ENCODE results near the gene OAT.
"Not testable (repeated sequence)": the region's sequence is repeated elsewhere in the genome, so short reads cannot be mapped to it uniquely, and the experiment has no call there.

Gene OAT

GRCh38 chr10:124449170-124450011 lies 30.7 kb upstream of the OAT start:
- Histone ChIP-seq H3K9me3 (no peaks in the 10 kb centered on the region), H3K4me3 (ENCODE audit: low read depth, low read length) (no peak overlapping the region; the same call in 1 of the 2 replicates), H3K36me3 (no peaks in the 10 kb centered on the region), H3K27me3 (peaks cover 96% of the 10 kb centered on the region), H3K4me1 (no peaks in the 10 kb centered on the region)
- DNase-seq, result no peak
- no peak for TF ChIP-seq CTCF (IDR thresholded peaks at IDR 0.05; ENCODE audit: low read depth, low read length)

GRCh38 chr10:124448696-124449169 lies 30.0 kb upstream of the OAT start:
- Histone ChIP-seq H3K27me3 (peaks cover 93% of the 10 kb centered on the region), H3K9me3 (no peaks in the 10 kb centered on the region), H3K4me1 (no peaks in the 10 kb centered on the region), H3K36me3 (no peaks in the 10 kb centered on the region), H3K4me3 (ENCODE audit: low read depth, low read length) (no peak overlapping the region; the same call in 1 of the 2 replicates)
- DNase-seq, result no peak
- no peak for TF ChIP-seq CTCF (IDR thresholded peaks at IDR 0.05; ENCODE audit: low read depth, low read length)

GRCh38 chr10:124447751-124448466 lies 29.2 kb upstream of the OAT start:
- Histone ChIP-seq H3K4me3 (ENCODE audit: low read depth, low read length) (no peak overlapping the region), H3K4me1 (no peaks in the 10 kb centered on the region), H3K9me3 (no peaks in the 10 kb centered on the region), H3K36me3 (no peaks in the 10 kb centered on the region), H3K27me3 (peaks cover 95% of the 10 kb centered on the region)
- DNase-seq, result no peak
- TF ChIP-seq CTCF (IDR thresholded peaks at IDR 0.05; ENCODE audit: low read depth, low read length), result no peak

- TF ChIP-seq CTCF (IDR thresholded peaks at IDR 0.05; ENCODE audit: low read depth, low read length), result no peak
- DNase-seq, result no peak
- Histone ChIP-seq H3K4me1 (no peaks in the 10 kb centered on the region), H3K36me3 (no peaks in the 10 kb centered on the region), H3K9me3 (no peaks in the 10 kb centered on the region), H3K4me3 (ENCODE audit: low read depth, low read length) (no peak overlapping the region), H3K27me3 (peaks cover 87% of the 10 kb centered on the region)
These were observed 28.4 kb upstream of the OAT start for GRCh38 chr10:124446830-124447750.

- DNase-seq; H3K4me1 ChIP-seq; H3K4me3 ChIP-seq (ENCODE audit: low read depth, low read length); H3K9me3 ChIP-seq; H3K36me3 ChIP-seq: not testable (repeated sequence)
- peaks cover 33% of the 10 kb centered on the region for H3K27me3 ChIP-seq
These were observed 23.0 kb upstream of the OAT start for GRCh38 chr10:124441694-124442093.

GRCh38 chr10:124436191-124436638 lies 17.5 kb upstream of the OAT start:
- Histone ChIP-seq H3K4me1 (no peaks in the 10 kb centered on the region), H3K9me3 (no peaks in the 10 kb centered on the region), H3K4me3 (ENCODE audit: low read depth, low read length) (no peak overlapping the region), H3K27me3 (no peaks in the 10 kb centered on the region), H3K36me3 (no peaks in the 10 kb centered on the region)
- TF ChIP-seq CTCF (IDR thresholded peaks at IDR 0.05; ENCODE audit: low read depth, low read length), result no peak
- DNase-seq, result no peak

- not testable (repeated sequence) for DNase-seq; H3K36me3 ChIP-seq; H3K27me3 ChIP-seq; H3K4me3 ChIP-seq (ENCODE audit: low read depth, low read length); H3K9me3 ChIP-seq; H3K4me1 ChIP-seq
These were observed 17.0 kb upstream of the OAT start for GRCh38 chr10:124435683-124436082.
